ENCODE data around the gene FSTL3.
"Not testable (repeated sequence)": the region's sequence is repeated elsewhere in the genome, so short reads cannot be mapped to it uniquely, and the experiment has no call there.

Gene FSTL3

DNA sequence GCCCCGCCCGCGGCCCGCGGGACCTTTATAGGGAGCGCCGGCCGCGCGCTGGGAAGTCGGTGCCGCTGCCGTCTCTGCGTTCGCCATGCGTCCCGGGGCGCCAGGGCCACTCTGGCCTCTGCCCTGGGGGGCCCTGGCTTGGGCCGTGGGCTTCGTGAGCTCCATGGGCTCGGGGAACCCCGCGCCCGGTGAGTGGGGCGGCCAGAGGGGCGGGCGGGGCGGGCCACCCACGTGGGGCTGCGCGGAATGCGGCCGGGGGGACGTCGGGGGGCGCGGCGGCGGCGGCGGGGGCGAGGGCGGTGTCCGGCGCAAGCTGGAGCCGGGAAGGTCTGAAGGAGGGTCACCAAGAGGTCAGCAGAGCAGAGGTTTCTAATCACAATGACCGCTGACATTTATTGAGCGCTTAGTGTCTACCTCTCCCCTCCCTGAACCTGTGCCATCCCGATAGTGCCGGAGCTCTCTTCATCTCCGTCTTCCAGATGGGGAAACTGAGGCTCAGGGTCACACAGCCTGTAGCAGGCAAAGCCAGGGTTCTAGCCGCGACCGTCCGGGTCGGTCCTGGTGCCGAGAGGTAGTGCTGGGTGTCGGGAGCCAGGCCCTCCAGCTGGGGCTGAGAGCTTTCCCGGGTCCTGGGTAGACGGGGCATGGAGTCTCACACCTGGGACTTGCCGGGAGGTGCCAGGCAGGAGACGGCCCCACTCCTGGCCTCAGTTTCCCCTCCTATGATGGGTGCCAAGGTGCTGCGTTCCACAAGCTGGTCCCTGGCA is at the start of gene FSTL3:
FSTL3 (plus strand) TSS at position 54 of the 767 bp plus-strand sequence; CDS start at position 86, 32 bp downstream.
- Histone ChIP-seq H3K4me1 (peaks cover 11 to 36% (median 25%) of the 10 kb centered on the region in 10 experiments), H3K36me3 (no peaks in the 10 kb centered on the region), H3K27me3 (peaks cover 54 to 62% (median 57%) of the 10 kb centered on the region in 11 experiments), H4K20me1 (peaks cover 11 to 43% (median 21%) of the 10 kb centered on the region in 11 experiments; a peak in 19 of 22 replicates), H3K4me3 (no peak within 1 kb of the TSS), H3K9ac (no peak within 1 kb of the TSS), H3K9me3 (replicated peaks in 1 of 11) (no peaks in the 10 kb centered on the region), H3K27ac (no peak within 1 kb of the TSS), H3K4me2 (peak within 1 kb of the TSS in 3 of 11 experiments; percentile 9 to 21 (median 17); a peak in 1 of 22 replicates)
- no peak for TF ChIP-seq Cebpa-rat (IDR thresholded peaks at IDR 0.05)

DNA sequence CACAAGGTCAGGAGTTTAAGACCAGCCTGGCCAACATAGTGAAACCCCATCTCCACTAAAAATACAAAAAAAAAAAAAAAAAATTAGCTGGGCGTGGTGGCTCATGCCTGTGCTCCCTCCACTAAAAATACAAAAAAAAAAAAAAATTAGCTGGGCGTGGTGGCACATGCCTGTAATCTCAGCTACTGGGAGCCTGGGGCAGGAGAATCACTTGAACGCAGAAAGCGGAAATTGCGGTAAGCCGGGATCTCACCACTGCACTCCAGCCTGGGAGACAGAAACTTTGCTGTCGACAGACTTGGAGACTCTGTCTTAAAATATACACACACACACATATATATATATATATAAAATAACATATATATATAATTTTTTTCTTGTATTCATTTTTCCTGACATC is 49.6 kb upstream of the FSTL3 start:
- H3K9ac ChIP-seq; H3K27ac ChIP-seq; H3K27me3 ChIP-seq; H3K9me3 ChIP-seq (replicated peaks in 1 of 11); H3K4me3 ChIP-seq: not testable (repeated sequence)
- Histone ChIP-seq H3K4me2 (0 out of 22 replicates have a peak overlapping the region, but pooled peaks of 1 of the 11 experiments have one; percentile 86), H4K20me1 (peaks cover 7 to 88% (median 67%) of the 10 kb centered on the region in 11 experiments; a peak in 21 of 22 replicates), H3K36me3 (peaks cover 51 to 91% (median 77%) of the 10 kb centered on the region in 11 experiments), H3K4me1 (peaks cover 19 to 80% (median 60%) of the 10 kb centered on the region in 10 experiments)

DNA sequence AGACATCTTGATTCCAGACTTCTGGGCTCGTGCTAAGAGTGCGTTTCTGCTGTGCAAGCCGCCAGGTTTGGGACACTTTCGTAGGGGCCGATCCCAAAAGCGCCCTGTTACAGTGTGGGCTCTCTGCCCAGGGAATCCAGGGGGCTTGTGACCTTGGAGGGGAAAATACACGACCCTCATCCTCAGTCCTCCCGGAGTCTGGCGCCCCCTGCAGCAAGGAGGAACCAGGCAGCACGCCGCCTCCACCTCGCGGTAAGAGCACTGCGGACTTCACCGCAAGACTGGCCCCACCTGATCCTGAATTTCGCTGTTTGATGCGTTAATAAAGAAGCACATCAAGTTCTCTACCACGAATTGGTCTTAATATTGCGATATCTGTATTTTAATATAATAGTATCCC is 48.0 kb upstream of the FSTL3 start:
- peaks cover 30 to 77% (median 62%) of the 10 kb centered on the region in 10 experiments for H3K4me1 ChIP-seq
- H3K4me3 ChIP-seq, result no peak overlapping the region
- TF ChIP-seq Cebpa-rat (IDR thresholded peaks at IDR 0.05), result no peak
- H3K27ac ChIP-seq, result no peak overlapping the region
- H3K9me3 ChIP-seq (replicated peaks in 1 of 11), result no peaks in the 10 kb centered on the region
- no peak overlapping the region; a peak in 1 of 22 replicates for H3K9ac ChIP-seq
- peaks cover 7 to 82% (median 64%) of the 10 kb centered on the region in 11 experiments; a peak in 21 of 22 replicates for H4K20me1 ChIP-seq
- no peaks in the 10 kb centered on the region for H3K27me3 ChIP-seq
- H3K4me2 ChIP-seq, result no peak overlapping the region
- peaks cover 36 to 78% (median 63%) of the 10 kb centered on the region in 11 experiments for H3K36me3 ChIP-seq

DNA sequence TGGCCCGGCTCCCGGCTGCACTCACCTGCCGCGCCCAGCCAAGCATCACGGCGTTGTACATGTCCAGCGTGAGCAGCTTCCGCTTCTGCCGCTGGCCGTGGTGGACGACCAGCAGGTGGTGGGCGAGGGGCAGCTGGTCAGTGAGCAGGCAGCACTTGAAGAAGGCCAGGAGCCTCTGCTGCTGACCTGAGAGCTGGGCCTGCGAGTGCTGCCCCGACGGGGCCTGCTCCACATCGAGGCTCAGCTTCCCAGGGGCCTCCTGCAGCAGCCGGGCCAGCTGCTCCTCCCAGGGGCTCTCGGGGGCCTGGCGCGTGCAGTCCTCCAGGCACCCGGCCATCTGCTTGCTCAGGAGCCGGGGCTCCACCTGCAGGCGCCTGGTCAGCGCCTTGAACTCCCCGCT is 46.7 kb upstream of the FSTL3 start:
- not testable (repeated sequence) for H3K9me3 ChIP-seq (replicated peaks in 1 of 11); H3K27ac ChIP-seq; H3K27me3 ChIP-seq; H3K4me3 ChIP-seq
- Histone ChIP-seq H3K4me2 (peak overlapping the region in 5 of 11 experiments; percentile 8 to 96 (median 25); a peak in 7 of 22 replicates), H3K9ac (peak overlapping the region in 1 of 11 experiments; percentile 19; a peak in 1 of 22 replicates), H4K20me1 (peaks cover 4 to 69% (median 53%) of the 10 kb centered on the region in 11 experiments; a peak in 21 of 22 replicates), H3K36me3 (peaks cover 33 to 70% (median 56%) of the 10 kb centered on the region in 11 experiments), H3K4me1 (peaks cover 26 to 73% (median 58%) of the 10 kb centered on the region in 10 experiments)

DNA sequence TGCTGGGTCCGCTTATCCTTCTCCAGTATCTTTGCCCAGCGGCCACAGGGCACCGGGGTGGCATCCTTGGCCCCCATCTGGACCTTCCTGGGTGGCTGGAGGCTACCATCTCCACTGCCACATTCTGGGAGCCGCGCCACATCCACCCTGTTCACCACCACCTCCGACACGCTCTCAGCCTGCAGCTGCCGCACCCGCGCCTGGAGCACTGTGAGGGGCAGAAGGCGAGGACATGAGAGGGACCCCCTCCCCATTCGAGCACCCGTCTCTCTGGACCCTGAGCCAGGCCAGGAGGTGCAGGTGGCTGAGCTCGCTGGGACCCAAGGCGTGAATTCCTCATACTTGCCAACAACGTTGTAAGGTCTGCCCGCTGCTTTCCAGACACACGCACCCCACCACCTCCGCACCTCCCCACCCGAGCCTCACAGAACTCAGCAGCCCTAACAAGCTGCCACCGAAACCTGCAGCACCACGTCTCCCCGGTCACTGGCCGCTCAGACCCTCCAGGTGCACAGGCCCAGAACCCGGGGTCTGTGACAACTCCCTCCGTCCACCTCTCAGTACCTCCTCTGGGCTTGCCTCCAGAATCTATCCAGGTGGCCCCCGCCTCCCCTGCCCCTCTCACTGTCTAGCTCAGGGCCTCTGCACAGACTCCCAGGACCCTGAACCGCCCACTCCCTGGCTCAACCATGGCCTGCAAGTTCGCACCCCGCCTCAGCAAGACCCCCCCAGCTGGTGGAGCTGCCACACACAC is 46.1 kb upstream of the FSTL3 start:
- Histone ChIP-seq H4K20me1 (peaks cover 2 to 63% (median 47%) of the 10 kb centered on the region in 11 experiments; a peak in 21 of 22 replicates), H3K27me3 (no peaks in the 10 kb centered on the region), H3K4me2 (peak overlapping the region in 7 of 11 experiments; percentile 5 to 96 (median 23); a peak in 7 of 22 replicates), H3K4me3 (no peak overlapping the region), H3K4me1 (peaks cover 20 to 73% (median 57%) of the 10 kb centered on the region in 10 experiments), H3K9me3 (replicated peaks in 1 of 11) (no peaks in the 10 kb centered on the region), H3K36me3 (peaks cover 28 to 64% (median 49%) of the 10 kb centered on the region in 11 experiments), H3K27ac (no peak overlapping the region), H3K9ac (peak overlapping the region in 5 of 11 experiments; percentile 5 to 44 (median 26); a peak in 4 of 22 replicates)
- no peak for TF ChIP-seq Cebpa-rat (IDR thresholded peaks at IDR 0.05)

DNA sequence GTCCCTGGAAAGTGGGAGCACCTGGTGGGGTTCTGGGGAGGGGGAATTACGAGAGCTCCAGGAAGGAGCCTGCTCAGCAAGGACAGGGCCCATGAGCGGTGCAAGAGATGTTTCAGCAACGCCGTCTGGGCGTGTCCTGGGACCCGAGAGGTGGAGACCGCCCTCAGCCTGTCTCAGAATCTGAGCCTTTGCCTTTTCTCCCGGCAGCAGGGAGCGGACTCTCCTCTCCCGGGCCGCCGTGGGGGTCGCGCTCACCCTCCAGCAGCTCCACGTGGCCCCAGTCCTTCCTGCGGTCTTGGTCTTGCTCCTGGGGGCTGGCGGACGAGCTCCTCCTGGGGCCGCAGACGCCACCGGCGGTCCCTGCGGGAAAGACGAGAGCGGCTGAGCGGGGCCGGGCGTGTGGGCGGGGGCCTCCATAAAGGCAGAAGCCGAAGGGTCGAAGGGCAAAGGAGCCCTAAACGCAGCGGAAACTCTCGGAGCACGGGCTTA is 43.6 kb upstream of the FSTL3 start:
- Histone ChIP-seq H3K9ac (peak overlapping the region; percentile 71 to 88 (median 83)), H3K4me3 (peak overlapping the region; percentile 70 to 86 (median 81)), H3K9me3 (replicated peaks in 1 of 11) (no peaks in the 10 kb centered on the region), H3K4me1 (peaks cover 30 to 84% (median 69%) of the 10 kb centered on the region in 10 experiments), H3K27ac (peak overlapping the region; percentile 61 to 86 (median 76); a peak in 21 of 22 replicates), H4K20me1 (peaks cover 0 to 53% (median 36%) of the 10 kb centered on the region in 11 experiments; a peak in 16 of 22 replicates), H3K36me3 (peaks cover 25 to 45% (median 37%) of the 10 kb centered on the region in 11 experiments), H3K27me3 (peaks cover 0 to 15% (median 0%) of the 10 kb centered on the region in 11 experiments; a peak in 7 of 22 replicates), H3K4me2 (peak overlapping the region; percentile 80 to 99 (median 95))
- no peak for TF ChIP-seq Cebpa-rat (IDR thresholded peaks at IDR 0.05)

DNA sequence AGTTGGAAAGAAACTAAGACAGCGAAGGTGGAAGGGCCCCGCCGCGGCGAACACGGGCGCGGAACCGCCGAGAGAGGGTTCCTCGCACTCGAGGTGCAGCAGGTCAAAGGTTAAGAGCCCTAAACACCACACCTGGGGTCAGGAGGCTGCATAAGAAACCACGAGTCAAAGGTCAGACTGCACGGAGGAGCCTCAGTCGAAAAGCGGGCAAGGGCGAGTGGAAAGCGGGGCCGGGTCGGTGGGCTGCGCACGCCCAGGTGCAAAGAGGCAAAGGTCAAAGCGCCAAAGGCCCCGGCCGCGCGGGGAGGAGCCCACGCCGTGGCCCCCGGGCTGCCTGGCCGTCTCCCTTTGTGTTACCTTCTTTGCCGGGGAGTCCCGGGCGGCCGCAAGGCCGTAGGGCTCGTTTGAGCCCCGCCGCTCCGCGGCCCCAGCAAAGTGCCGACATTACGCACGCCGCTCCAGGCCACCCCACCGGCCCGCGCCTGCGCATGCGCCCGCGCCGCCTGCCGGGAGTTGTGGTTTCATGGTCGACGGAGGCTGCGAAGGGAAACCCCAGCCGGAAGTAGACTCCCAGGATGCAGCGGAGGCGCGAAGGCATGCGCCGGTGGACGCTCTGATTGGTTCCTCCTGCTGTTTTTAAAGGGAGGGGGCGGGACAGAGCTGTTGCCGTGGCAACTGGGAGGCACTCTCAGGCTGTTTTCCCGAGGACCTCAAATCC is 43.0 kb upstream of the FSTL3 start, which contains the start of gene POLRMT:
POLRMT (minus strand) TSS at position 470 of the 718 bp plus-strand sequence; CDS start at position 445, 25 bp downstream.
- no peak for TF ChIP-seq Cebpa-rat (IDR thresholded peaks at IDR 0.05)
- H3K27ac ChIP-seq, result peak within 1 kb of the TSS; percentile 61 to 86 (median 76); a peak in 21 of 22 replicates
- H4K20me1 ChIP-seq, result peaks cover 0 to 49% (median 32%) of the 10 kb centered on the region in 11 experiments; a peak in 16 of 22 replicates
- peaks cover 36 to 89% (median 76%) of the 10 kb centered on the region in 10 experiments for H3K4me1 ChIP-seq
- H3K4me3 ChIP-seq, result peak within 1 kb of the TSS; percentile 70 to 86 (median 81)
- H3K4me2 ChIP-seq, result peak within 1 kb of the TSS; percentile 88 to 99 (median 95)
- H3K36me3 ChIP-seq, result peaks cover 19 to 39% (median 31%) of the 10 kb centered on the region in 11 experiments
- H3K27me3 ChIP-seq, result peaks cover 0 to 19% (median 0%) of the 10 kb centered on the region in 11 experiments; a peak in 7 of 22 replicates
- H3K9ac ChIP-seq, result peak within 1 kb of the TSS; percentile 71 to 88 (median 83)
- no peaks in the 10 kb centered on the region for H3K9me3 ChIP-seq (replicated peaks in 1 of 11)
